Measurements from ENCODE around the gene FDXR.

Gene FDXR

DNA sequence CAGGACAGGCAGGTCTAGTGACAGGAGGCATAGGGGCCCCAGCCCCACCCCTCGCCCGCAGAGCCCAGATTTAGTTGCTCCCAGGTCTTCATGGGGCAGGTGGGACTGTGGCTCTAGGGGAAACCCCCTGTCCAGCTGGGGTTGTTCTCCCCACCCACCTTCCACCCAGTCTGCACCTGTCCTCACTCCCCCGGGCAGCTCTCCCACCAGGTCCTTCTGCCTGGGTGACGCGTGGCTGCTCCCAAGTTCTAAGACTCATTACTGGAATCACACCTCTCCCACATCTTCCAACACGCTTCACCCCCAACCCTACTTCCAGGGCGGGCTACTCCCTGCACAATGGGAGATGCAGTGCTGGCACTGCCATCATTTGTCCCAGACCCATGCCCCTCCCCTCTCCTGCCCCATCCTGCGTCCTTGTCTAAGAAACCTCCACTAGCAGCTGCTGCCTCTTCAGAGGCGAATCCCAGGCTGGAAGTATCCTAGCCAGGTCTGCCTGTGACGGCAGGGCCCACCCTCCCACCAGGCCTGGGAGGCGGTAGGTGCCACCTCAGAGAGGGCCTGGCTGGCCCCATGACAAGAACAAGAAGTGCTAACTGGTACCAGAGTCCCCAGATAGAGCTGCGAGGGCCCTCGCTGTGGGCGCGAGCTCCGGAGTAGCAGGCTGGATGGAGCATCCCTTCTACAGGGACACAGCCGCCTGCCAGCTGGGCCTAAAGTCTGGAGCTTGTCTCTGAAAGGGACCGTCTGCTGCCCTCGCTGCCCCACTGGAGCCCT, 35.9 kb downstream of the FDXR start:
- DNase-seq (ENCODE audit: low read depth, low spot score) = no peak

DNA sequence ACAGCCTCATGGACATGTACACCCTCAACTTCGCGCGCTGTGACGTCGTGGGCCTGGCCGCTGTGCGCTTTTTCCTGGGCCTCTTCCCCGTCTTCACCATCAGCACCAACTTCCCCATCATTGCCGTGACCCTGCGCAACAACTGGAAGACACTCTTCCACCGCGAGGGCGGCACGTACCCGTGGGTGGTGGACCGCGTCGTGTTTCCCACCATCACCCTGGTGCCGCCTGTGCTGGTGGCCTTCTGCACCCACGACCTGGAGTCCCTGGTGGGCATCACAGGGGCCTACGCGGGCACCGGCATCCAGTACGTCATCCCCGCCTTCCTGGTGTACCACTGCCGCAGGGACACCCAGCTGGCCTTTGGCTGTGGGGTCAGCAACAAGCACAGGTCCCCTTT, 36.6 kb downstream of the FDXR start:
- DNase-seq (ENCODE audit: low read depth, low spot score) = no peak

DNA sequence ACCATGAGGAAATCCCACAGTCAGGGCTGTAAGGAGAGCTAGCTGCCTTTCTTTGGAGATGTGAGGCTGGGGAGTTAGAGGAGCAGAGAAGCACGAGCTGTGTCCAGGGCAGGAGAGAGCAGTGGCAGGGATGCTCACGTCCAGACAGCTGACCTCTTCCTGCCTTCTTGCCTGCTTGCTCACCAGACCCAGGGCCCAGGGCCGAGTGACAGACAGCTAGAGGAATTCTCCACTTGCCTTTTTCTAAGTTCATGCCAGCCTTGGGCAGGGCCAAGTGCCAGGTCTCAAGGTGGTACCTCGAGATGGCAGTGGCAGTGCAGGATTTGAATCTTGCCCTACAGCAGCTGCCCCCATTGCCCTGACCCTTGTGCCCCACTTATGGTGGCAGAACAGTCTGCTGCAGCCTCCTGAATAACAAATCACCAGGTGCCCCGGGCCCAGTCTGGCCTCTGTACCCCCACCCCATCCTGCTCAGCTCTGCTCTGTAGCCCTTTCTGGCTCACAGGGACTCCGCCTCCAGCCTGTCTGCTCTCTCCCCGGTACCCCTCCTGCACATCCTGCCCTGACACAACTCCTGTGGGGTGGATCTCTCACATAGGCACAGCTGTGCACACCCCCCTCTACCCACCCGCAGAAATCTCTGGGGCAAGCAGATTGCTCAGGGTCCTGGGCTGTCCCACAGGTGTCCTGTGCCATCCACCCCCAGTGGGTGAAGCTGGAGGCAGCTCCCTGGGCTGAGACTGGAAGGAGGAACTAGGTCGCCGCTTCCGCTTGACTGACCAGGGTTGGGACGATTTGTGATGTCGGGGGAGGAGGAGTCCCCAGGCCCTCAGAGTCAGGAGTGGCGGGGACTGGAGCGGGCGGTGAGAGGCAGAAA, 39.1 kb downstream of the FDXR start:
- no peak for DNase-seq (ENCODE audit: low read depth, low spot score)

DNA sequence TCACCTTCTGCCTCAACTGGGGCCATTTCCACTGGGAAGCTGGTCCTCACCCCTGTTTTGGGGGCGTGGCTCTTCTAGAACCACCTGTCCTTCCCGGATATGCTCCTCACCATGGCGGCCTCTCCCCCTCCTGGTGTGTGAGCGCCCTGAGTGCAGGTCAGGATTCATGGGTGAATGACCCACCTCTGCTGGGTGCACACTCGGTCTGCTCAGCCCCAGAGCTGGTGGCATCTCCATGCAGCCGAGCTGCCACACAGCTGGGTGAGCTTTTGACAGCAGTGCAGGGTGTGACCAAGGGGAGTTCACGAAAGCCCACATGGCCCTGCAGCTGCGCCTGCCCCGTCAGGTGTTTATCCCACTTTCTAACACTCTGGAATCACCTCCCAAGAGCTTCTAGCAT, 40.4 kb downstream of the FDXR start:
- DNase-seq (ENCODE audit: low read depth, low spot score) = no peak

DNA sequence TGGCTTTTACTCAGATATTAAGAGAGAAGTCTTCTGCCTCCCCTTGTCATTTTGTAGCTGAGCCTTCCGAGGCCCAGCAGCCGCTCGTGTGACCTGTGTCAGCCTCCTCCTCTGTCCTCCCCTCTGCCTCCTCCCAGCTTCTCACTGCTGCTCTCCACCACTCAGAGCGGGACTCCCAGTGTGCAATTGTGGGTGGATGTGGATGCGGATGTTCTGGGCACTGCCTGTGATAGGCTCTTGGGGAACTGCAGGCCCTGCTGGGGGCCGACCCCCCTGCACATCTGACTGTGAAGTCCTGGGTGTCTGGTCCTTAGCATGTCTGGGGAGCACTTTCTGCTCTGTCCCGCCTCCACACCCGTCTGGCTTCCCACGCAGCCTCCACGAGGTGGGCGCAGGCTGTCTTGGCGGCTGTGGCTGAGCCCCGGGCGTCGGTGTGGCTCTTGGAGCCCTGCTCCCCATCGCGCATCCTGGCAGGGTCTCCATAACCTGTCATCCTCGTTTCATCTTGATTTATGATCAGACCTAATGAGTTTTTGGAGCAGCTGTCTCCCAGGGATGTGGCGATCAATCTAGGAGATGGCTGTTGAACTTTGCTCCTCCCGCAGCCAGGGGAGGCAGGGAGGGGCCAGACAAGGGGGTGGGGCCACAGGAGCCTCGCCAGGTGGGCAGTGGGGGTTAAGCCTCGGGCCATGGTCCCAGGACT, 41.2 kb downstream of the FDXR start:
- DNase-seq (ENCODE audit: low read depth, low spot score) = no peak

DNA sequence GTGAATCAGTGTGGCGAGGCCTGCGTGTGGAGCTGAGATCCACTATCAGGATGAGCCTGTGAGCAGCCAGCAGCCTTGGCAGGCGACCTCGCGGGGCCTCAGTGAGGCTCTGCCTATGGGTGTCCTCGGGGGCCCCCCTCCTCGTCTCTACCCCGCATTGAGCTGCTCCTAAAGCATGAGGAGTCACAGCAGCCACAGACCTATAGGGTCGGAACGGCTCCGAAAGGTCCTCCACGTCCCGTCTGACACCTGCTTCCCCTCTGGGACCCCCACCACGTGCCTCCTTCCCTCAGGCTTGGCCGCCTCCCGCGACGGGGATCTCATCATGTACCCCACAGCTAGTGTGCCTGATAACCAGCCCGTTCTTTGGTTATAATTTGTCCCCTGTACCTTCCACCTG, 41.9 kb downstream of the FDXR start:
- DNase-seq (ENCODE audit: low read depth, low spot score) = no peak

DNA sequence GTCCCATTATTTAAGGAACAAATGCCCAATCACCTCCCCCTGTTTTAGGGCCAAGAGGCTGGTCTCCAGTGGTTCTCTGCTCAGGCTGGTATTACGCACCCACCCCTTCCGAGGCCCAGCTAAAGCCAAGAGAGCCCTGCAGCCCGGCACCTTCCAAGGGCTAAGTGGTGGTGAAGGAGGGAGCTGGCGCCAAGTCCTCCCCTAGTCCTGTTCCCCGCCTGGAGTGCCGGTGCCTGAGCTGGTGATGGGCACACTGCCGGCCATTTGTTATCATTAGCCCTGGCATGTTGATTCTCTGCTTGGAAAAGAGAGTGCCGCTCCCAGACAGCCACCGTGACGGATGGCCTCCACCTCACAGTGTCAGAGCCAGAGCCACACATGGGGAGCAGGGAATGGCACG, 45.0 kb downstream of the FDXR start:
- no peak for DNase-seq (ENCODE audit: low read depth, low spot score)

DNA sequence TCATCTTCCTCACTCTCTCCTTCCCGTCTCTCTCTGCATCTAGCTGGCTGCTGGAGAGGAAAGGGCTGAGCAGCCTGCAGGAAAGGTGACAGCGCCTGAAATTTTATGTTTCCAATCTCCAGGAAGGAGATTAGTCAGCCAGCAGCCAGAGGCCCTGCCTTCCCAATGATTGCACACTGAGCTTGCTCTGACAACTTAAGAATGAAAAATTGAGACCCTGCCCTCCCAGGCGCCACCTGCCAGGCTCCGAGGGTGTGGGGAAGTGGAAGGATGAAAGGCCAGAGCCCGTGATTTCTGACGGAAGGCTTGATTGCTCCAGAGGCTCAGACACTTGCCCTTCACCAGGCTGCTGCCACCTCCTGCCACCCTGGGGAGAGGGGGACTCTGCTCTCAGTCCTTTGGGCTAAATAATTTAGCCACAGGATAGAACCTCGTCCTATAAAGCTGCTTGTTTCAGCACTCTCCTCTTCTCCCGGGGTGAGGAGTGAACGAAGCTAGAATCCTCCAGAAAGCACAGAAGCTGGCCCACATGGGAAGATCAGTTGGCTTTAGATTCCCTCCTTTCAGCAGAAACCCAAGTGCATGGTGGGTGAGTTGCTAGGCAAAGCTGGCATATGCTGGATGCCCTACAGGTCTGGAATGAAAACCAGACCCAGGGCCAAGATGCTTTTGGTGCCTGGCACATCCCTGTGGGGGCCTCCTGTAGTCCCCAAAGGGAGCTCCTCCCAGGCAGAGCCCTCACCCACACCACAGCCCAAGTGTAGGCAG, 46.7 kb downstream of the FDXR start:
- DNase-seq (ENCODE audit: low read depth, low spot score) = no peak

DNA sequence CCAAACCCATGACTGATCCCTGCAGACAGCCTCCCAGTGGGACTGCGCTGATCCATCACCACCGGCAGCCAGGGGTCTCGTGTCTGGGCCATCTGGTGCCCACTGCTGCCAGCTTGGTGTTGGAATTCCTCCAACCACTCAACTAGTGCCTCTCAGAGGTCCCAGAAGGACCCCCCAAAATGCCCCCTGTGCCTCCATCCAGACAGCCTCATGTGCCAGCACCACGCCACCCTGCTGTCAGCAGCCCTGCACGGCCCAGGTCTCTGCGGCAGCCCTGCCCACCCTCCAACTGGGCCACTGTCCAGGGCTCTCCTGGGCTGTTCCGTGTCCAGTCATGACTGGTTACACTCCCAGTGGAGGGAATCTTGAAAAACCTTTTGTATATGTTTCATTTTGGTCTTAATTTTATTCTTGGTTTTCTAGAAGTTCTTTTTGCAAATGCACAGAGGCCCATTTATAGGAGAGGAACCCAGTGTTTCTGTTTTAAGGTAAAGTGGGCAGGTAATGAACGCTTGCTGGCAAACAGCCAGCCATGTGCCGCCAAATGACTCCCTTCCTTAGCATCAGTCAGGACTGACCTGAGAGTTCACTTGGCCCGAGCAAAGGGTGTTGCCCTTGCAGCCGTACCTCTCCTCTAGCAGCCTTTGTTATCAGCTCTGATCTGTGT, 47.7 kb downstream of the FDXR start:
- DNase-seq (ENCODE audit: low read depth, low spot score) = no peak

DNA sequence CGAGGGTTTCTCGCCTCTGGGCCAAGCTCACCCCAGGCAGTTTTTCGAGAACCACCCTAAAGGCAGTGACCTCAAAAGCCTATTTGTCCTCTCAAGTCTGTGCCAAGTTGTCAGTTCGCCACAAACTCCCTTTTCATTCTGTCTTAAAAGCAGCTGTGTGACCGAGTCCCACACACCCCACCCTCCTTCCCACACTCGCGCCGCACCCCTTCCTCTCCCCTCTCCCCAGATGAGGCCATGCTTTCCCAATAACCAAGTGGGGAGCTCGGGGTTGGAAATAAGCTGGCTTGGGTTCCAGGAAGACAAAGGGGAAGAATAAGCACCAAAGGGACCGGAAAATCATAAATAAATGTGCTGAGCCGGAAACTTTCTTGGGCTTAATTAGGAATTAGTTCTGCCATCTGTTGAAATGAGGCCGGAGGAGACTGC, 49.8 kb downstream of the FDXR start:
- DNase-seq (ENCODE audit: low read depth, low spot score) = no peak

DNA sequence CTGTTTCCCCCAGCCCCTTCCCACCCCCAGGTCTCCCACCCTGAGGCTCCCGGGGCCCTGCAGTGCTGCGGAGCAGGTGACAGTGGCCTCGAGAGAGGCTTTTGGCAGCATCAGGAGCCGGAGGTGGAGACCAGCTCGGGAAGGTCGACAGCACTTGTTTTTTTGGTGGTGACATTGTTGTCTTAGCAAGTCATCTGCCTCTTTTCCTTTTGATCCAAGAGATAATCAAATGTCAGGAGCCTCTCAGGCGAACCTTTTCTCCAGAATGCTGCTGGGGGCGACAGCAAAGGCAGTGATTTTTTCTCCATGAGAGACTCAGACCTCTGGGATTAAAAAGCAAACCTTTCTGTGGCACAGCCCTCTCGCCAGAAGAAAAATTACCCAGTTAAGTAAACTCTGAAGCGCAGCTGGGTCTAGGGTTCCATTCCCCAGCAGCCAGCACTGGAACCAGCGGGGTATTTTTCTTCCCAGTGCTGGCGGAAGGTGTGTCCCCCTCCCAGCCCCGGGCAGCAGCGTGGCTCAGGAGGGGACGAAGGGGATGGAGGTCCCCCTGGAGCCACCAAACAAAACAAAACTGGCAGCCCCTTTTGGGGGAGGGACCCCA, 50.4 kb downstream of the FDXR start:
- no peak for DNase-seq (ENCODE audit: low read depth, low spot score)

DNA sequence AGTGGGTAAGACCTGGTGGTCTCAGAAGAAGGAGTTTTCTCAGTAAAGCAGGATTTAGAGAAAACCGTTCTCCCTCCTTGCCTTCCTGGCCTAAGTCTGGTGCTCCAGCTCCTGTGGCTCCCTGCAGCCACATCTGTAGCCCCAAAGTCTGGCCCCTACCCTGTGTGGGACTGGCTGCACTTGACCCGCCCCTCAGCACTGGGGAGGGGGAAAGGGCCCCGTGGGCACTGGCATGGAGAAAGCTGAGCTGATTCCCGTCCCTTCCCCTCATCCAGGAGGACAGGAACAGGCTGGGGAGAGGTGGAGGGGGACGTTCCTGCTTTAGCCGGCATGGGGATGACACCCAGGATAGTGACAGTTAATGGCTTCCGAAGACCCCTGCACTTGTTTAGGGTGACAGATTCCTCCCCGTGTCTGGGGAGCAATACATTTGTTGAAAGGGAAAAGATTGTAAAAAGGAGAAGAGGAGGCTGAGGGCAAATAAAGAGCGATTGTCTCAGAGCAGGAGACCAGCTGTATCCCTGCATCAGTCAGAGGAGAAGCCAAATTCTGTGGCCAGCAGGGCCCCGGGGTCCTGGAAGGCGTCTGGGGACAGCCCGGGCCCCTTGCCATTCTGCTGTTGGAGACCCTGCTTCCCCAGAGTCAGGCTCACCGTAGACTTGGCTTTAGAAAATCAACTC, 51.0 kb downstream of the FDXR start:
- no peak for DNase-seq (ENCODE audit: low read depth, low spot score)

DNA sequence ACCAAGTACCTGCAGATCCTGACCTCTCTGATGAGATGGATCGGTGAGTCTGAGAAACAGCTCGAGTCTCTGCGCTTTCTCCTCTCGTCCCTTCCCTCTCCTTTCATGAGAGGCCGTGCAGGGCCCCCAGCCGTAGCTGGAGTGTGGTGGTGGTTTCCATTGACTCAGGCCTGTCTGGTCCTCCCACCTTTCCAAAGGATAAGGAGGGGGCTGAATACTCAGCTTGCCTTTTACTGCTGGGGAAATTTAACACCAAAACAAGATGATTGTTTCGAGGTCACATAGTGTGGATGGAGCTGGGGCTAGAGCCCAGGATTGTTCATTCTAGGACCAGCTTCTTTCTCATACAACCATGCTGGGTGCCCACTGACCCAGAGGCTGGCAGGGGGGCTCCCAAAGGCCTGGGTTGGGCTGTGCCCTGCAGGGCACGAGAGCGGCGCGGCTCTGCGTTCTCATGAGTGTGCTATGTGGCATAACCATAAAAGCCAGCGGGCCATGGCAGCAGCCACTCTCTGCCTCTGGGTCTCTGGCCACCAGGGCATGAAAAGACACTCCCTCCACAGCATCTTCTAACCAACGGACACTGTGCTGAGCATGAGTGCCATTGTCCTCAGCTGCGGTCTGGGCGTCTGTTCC, 52.9 kb downstream of the FDXR start:
- DNase-seq (ENCODE audit: low read depth, low spot score) = no peak

DNA sequence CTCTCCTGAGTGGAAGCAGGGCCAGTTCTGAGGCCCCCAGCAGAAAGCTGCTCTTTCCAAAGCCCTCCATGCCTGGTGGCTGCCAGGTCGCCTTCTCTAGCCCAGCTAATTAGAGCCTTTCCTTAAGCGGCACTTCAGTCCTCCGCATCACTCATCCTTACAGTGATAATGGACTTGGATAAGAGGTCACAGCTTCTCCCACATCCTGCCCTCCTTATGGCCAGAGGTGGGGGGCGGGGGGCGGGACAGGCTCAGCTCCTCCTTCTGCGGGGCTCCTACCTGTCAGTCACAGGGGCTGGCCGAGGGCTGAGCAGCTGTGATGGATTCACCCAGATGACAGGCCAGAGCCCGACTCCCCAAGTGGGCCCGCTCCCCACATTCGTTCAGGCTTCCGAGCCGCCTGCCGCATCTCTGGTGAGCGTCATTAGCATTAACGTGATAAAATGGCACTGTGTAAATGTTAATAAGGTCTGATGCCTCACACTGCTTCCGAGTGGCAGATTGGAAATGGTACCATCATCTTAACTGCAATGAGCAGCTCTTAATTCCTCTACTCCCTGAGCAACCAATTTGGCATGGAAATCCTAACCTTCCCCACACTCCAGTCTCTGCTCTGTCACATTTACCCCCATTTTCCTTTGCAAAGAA, 54.4 kb downstream of the FDXR start:
- DNase-seq (ENCODE audit: low read depth, low spot score) = no peak

DNA sequence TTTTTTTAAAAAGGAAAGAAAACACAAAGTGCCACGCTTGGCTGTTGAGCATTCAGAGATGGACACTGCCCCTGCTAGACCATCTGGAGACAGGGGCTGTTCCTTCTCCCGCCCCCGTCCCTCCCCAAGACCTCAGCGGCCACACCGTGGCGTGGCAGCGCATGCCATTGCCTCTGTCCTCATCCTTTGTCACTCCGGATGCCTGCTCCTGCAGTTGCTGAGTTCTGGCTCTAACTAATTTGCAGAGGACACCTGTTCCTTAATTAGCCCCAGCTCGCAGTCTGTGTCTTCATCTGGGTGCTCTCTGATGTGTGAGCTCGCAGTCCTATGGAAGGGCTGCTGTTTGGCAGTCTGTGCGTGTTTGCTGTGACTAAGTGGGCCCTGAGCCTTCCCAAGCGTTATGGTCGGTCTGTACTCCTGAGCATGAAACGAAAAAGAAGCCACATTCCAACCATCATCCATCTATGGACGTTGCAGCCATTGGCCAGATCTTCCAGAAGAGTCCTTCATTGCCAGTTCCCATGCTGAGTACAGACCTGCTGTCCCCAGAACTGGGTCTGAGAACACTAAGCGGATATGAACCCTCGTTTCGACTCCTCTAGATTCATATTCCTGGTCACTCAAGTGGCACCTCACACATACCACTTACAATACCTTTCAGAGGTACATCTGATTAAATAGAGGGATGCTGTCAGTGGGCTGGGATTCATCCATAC, 55.7 kb downstream of the FDXR start:
- no peak for DNase-seq (ENCODE audit: low read depth, low spot score)

DNA sequence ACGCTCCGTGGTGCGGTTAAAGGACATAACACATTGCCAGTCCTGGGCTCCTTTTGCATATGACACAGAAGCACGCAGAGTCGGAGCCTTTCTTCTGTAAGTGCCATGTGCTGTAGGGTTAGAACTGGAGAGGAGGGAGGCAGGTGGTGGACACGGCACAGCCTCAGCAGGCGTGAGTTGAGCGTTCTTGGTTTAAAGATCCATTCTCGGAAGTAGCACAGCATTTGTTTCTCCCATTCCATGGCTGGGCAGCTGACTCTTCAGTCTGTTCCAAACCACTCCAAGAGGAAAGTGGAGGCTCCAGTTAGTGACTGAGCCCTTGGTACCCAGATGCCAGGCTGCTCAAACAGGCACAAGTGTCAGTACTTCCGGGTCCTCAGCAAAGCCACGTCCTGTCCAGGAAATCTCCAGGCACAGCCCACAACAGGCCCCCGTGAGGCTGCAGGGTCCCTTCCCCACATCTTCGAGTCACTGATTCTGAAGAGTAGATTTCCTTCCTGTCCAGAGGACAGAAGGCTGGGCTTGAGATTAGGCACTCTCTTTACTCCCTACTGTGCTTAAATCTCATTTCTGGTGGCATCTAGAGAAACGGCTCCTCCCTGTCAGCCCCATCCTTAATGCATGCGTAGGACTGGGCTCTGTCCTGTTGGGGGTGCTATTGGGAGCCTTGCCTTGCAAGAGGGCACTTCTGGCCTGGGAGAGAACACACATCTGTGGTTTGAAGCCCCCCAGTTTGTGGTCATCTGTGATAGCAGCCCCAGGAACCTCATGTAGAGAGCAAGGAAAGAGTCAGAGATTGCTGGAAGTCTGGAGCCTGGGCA, 57.0 kb downstream of the FDXR start:
- DNase-seq (ENCODE audit: low read depth, low spot score) = no peak

DNA sequence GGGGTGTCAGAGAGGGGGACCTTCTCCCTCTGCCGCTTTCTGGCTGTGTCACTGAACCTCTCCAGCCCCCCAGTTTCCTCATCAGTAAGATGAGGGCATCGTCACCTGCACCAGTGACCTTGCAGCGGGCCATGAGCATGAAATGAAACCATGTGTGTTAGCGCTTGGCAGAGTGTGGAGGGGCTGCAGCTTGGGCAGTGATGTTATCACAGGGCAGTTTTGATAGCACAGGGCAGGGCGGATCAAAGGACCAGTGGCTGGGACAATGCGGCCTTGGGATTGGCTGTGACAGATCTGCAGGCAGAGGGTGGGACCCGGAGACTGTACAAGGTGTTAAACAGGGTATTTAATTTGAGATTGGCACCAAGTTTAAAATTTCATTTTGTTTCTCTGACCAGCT, 57.7 kb downstream of the FDXR start:
- no peak for DNase-seq (ENCODE audit: low read depth, low spot score)

DNA sequence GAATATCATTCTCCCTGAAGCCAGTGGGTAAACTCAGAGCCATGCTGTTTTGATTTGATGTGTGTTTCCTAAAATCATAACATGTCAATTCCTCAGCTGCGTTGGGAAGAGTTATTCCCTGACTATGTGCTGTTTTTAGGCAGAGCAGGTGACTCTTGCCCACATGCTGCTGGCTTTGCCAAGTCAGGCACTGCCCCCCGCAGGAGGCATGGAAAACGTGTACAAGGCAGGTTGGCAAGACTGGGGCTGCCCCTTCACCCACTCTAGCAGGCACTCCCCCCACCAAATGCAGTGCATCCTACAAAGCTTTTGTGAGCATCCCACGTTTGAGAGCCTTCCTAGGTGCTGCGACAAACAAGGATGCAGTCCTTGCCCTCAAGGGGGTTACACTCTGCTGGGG, 58.3 kb downstream of the FDXR start:
- no peak for DNase-seq (ENCODE audit: low read depth, low spot score)

Measured in brain pericyte (primary cell).